Measurements from ENCODE around the gene SDK2.

Gene SDK2

DNA sequence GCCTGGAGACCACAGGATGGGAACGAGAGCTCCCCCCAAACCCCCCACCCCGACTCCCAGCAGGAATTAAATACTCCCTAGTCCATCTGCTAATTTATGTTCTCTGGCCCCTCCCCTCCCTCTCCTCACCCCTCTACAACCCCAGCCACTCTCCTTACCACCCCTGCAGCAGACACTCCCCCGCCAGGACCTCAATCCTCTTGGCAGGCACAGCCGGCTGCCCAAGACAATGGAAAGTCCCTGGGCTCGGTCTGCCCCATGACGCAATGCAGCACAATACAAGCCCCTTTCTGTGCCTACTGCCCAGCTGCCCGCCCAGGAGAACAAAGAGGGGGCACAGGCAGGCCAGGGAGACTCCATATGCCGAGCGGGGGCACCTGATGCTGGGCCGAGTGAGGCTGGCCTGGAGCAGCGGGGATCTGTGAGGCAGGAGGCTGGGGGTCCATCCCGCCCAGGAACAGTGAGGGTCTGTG, 302.2 kb downstream of the SDK2 start:
- Histone ChIP-seq H3K27ac (ENCODE audit: low read depth in 2 of 2, low read length in 2 of 2) (peak overlapping the region; percentile 44 to 61), H3K9me3 (ENCODE audit: control insufficient read depth in 2 of 2, low read length in 2 of 2) (no peaks in the 10 kb centered on the region), H3K27me3 (ENCODE audit: control insufficient read depth in 2 of 2, insufficient read depth in 2 of 2, low read length in 2 of 2) (no peaks in the 10 kb centered on the region), H3K36me3 (ENCODE audit: control insufficient read depth in 2 of 2, insufficient read depth in 2 of 2, low read length in 2 of 2) (no peaks in the 10 kb centered on the region), H3K4me3 (ENCODE audit: low read length in 2 of 2) (no peak overlapping the region), H3K4me1 (ENCODE audit: control insufficient read depth in 2 of 2, insufficient read depth in 2 of 2, low read length in 2 of 2) (peaks cover 4 to 5% of the 10 kb centered on the region in 2 donors), H3K9ac (ENCODE audit: low read depth in 1 of 2, low read length in 2 of 2) (no peak overlapping the region)

DNA sequence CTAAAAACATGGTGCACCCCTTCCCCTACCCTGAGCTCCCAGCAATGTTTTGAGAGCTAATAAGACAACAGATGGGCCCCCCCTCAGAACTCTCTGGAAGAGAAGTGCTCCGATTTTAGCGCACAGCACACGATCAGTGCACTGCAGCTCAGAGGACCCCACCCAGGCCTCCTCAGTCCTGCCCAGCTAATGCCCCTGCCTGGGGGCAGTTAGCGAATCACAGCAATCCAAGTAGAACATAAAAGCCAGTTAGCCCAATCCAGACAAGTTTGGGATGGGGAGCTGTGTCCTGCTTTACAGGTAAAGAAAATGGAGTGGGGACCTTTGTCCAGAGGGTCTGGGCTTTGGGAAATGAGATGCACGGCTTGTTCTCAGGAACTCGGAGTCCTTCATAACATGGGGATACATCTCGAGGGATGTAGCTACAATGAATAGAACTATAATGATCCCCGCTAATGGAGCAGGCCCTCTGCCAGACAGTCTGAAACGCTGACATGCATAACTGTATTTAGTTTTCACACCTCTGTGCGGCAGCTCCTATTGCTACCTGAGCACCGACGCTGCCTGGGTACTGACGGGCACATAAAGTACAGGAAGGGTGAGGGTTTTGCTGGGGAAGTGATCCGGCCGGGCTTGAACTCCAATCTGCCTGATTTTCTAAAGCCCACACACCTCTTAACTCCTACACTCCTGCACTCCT, 302.7 kb downstream of the SDK2 start:
- H3K4me3 ChIP-seq (ENCODE audit: low read length in 2 of 2) = no peak overlapping the region
- H3K36me3 ChIP-seq (ENCODE audit: control insufficient read depth in 2 of 2, insufficient read depth in 2 of 2, low read length in 2 of 2) = no peaks in the 10 kb centered on the region
- H3K27me3 ChIP-seq (ENCODE audit: control insufficient read depth in 2 of 2, insufficient read depth in 2 of 2, low read length in 2 of 2) = no peaks in the 10 kb centered on the region
- H3K9ac ChIP-seq (ENCODE audit: low read depth in 1 of 2, low read length in 2 of 2) = no peak overlapping the region
- H3K27ac ChIP-seq (ENCODE audit: low read depth in 2 of 2, low read length in 2 of 2) = peak overlapping the region in 1 of 2 donors; percentile 61
- H3K9me3 ChIP-seq (ENCODE audit: control insufficient read depth in 2 of 2, low read length in 2 of 2) = no peaks in the 10 kb centered on the region
- peaks cover 6 to 8% of the 10 kb centered on the region in 2 donors for H3K4me1 ChIP-seq (ENCODE audit: control insufficient read depth in 2 of 2, insufficient read depth in 2 of 2, low read length in 2 of 2)

DNA sequence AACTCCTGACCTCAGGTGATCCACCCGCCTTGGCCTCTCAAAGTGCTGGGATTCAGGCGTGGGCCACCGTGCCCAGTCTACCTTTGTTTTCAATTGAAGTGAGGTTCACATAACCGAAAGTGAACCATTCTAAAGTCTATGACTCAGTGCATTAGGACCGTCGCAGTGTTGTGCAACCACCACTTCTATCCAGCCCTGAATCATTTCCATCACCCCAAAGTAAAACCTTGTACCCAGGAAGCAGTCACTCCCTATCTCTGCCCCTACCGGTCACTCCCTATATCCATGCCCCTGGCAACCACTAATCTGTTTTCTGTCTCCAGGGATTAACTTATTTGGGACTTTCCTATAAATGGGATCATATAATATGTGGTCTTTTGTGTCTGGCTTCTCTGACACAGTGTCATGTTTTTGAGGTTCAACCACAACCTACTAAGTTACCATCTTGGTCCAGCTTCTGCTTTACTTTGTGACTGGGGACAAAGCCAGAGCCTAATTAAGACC, 304.1 kb downstream of the SDK2 start:
- Histone ChIP-seq H3K27ac (ENCODE audit: low read depth in 2 of 2, low read length in 2 of 2) (peak overlapping the region; percentile 35 to 36), H3K27me3 (ENCODE audit: control insufficient read depth in 2 of 2, insufficient read depth in 2 of 2, low read length in 2 of 2) (no peaks in the 10 kb centered on the region), H3K36me3 (ENCODE audit: control insufficient read depth in 2 of 2, insufficient read depth in 2 of 2, low read length in 2 of 2) (no peaks in the 10 kb centered on the region), H3K9me3 (ENCODE audit: control insufficient read depth in 2 of 2, low read length in 2 of 2) (no peaks in the 10 kb centered on the region), H3K4me3 (ENCODE audit: low read length in 2 of 2) (no peak overlapping the region), H3K4me1 (ENCODE audit: control insufficient read depth in 2 of 2, insufficient read depth in 2 of 2, low read length in 2 of 2) (peaks cover 16 to 18% of the 10 kb centered on the region in 2 donors), H3K9ac (ENCODE audit: low read depth in 1 of 2, low read length in 2 of 2) (no peak overlapping the region)

DNA sequence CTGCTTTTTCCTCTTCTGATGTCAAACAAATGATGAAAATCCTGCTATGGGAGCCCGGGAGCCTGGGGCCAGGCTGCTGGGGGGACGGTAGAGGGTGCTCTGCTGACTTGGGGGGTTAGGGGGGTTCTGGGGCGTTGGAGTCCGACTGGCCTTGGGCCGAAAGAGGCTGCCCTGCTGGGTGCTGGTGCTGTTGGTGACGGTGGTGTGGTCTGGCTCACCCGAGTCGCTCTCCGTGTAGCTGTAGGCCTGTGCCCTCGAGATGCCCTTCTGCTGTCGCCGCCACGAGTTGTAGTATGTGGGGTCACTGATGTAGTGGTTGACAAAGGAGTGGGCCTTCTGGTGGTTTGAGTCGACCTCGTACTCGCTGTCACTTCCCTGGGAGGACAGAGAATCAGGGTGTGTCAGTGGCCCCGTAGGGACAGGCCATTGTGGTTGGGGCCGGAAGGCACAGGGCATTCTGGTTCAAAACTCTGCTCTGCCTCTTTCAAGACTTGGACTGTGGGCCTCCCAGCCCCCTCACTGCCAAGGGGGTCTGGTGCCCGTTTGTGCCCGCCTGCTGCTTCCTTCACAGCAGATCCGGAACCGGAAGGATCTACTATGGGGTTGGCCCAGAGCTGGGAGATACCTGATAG, 305.6 kb downstream of the SDK2 start:
- Histone ChIP-seq H3K4me1 (ENCODE audit: control insufficient read depth in 2 of 2, insufficient read depth in 2 of 2, low read length in 2 of 2) (peaks cover 16 to 22% of the 10 kb centered on the region in 2 donors), H3K4me3 (ENCODE audit: low read length in 2 of 2) (no peak overlapping the region), H3K9ac (ENCODE audit: low read depth in 1 of 2, low read length in 2 of 2) (no peak overlapping the region), H3K27ac (ENCODE audit: low read depth in 2 of 2, low read length in 2 of 2) (peak overlapping the region; percentile 3 to 24), H3K9me3 (ENCODE audit: control insufficient read depth in 2 of 2, low read length in 2 of 2) (no peaks in the 10 kb centered on the region), H3K27me3 (ENCODE audit: control insufficient read depth in 2 of 2, insufficient read depth in 2 of 2, low read length in 2 of 2) (no peaks in the 10 kb centered on the region), H3K36me3 (ENCODE audit: control insufficient read depth in 2 of 2, insufficient read depth in 2 of 2, low read length in 2 of 2) (no peaks in the 10 kb centered on the region)

DNA sequence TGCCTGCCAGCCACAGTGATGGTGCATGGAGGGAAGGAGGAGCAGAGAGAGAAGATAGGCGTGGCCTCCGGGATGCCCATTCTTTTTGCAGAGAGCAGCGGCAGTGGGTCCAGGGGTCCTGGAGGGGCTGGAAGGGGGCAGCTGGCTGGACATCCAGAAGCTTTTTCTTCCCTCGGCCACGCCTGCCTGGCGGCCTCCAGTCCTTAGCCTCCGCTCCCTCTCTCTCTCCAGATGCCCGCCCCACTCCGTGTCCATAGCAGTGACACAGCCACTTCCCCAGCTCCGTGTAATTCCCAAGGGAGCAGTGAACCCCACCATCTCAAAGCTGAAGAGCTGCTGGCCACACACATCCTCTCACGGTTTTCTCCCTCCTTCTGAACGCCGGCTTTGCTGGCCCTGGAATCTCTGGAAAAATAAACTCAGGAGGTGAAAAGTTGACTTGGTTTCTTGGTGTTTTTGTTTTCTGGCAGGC, 306.2 kb downstream of the SDK2 start:
- Histone ChIP-seq H3K4me1 (ENCODE audit: control insufficient read depth in 2 of 2, insufficient read depth in 2 of 2, low read length in 2 of 2) (peaks cover 16 to 22% of the 10 kb centered on the region in 2 donors), H3K27ac (ENCODE audit: low read depth in 2 of 2, low read length in 2 of 2) (peak overlapping the region; percentile 3 to 24), H3K27me3 (ENCODE audit: control insufficient read depth in 2 of 2, insufficient read depth in 2 of 2, low read length in 2 of 2) (no peaks in the 10 kb centered on the region), H3K36me3 (ENCODE audit: control insufficient read depth in 2 of 2, insufficient read depth in 2 of 2, low read length in 2 of 2) (no peaks in the 10 kb centered on the region), H3K4me3 (ENCODE audit: low read length in 2 of 2) (no peak overlapping the region), H3K9me3 (ENCODE audit: control insufficient read depth in 2 of 2, low read length in 2 of 2) (no peaks in the 10 kb centered on the region), H3K9ac (ENCODE audit: low read depth in 1 of 2, low read length in 2 of 2) (no peak overlapping the region)

DNA sequence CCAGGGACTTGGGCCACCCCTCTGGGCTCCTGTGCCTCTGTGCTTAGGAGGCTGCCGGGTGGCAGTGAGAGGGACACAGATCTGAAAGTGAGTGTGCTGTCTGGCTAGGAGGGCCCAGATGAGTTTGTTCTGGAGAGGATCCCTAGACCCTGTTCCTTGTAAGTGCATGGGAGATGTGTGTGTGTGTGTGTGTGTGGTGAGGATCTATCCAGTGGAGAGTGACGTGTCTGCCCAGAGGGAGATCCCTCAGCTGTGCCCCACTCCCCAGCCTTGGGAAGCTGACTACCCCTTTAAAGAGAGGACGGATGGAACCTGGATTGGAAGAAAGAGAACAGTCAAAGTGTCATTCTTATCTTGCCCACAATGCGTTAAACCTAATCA, 306.9 kb downstream of the SDK2 start:
- no peaks in the 10 kb centered on the region for H3K36me3 ChIP-seq (ENCODE audit: control insufficient read depth in 2 of 2, insufficient read depth in 2 of 2, low read length in 2 of 2)
- H3K9me3 ChIP-seq (ENCODE audit: control insufficient read depth in 2 of 2, low read length in 2 of 2) = no peaks in the 10 kb centered on the region
- H3K4me1 ChIP-seq (ENCODE audit: control insufficient read depth in 2 of 2, insufficient read depth in 2 of 2, low read length in 2 of 2) = peaks cover 12 to 21% of the 10 kb centered on the region in 2 donors
- H3K9ac ChIP-seq (ENCODE audit: low read depth in 1 of 2, low read length in 2 of 2) = no peak overlapping the region
- no peaks in the 10 kb centered on the region for H3K27me3 ChIP-seq (ENCODE audit: control insufficient read depth in 2 of 2, insufficient read depth in 2 of 2, low read length in 2 of 2)
- H3K4me3 ChIP-seq (ENCODE audit: low read length in 2 of 2) = no peak overlapping the region
- H3K27ac ChIP-seq (ENCODE audit: low read depth in 2 of 2, low read length in 2 of 2) = no peak overlapping the region

DNA sequence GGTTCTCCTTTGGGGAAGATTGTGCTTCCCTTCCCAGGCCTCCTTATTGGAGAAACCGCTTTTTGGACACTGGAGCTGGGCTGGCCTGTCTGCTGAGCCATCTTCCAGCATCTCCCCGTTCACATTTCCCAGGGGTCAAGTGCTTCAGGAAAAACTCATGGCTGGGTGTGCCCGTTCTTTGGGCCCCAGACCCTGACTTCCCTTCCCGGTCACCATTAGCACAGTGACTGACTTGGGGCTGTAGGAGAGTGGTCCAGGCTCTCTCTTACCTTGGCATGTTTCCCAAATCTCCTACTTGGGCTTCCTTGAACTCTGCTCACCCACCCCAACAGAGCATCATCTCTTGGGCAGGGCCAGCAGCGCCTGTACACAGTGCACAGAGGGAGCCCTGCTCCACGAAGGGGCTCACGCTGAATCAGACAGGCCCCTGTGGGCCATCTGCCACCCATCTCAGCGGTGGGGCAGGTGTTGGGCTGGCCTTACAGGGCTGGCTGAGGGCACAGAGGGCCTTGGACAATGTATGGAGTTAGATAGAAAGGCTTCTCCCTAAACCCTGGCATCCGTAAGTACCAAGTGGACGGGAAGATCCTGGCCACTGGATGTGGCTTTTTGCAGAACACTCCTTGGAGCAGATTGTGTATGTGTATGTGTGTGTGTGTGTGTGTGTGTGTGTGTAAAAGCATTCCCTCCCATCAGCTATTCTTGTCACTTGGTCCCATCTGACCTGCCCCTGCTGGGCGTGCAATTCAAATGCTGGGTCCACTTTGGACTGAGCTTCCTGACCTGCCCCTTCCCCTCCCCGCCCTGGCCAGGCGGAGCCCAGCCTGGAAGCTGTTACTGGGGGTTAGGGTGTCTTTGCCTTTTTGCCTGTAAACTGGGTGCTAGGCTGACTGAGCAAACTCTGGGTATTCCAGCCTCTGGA, 307.6 kb downstream of the SDK2 start:
- Histone ChIP-seq H3K4me1 (ENCODE audit: control insufficient read depth in 2 of 2, insufficient read depth in 2 of 2, low read length in 2 of 2) (peaks cover 12 to 18% of the 10 kb centered on the region in 2 donors), H3K9me3 (ENCODE audit: control insufficient read depth in 2 of 2, low read length in 2 of 2) (no peaks in the 10 kb centered on the region), H3K27ac (ENCODE audit: low read depth in 2 of 2, low read length in 2 of 2) (no peak overlapping the region), H3K4me3 (ENCODE audit: low read length in 2 of 2) (no peak overlapping the region), H3K9ac (ENCODE audit: low read depth in 1 of 2, low read length in 2 of 2) (no peak overlapping the region), H3K36me3 (ENCODE audit: control insufficient read depth in 2 of 2, insufficient read depth in 2 of 2, low read length in 2 of 2) (no peaks in the 10 kb centered on the region), H3K27me3 (ENCODE audit: control insufficient read depth in 2 of 2, insufficient read depth in 2 of 2, low read length in 2 of 2) (no peaks in the 10 kb centered on the region)

DNA sequence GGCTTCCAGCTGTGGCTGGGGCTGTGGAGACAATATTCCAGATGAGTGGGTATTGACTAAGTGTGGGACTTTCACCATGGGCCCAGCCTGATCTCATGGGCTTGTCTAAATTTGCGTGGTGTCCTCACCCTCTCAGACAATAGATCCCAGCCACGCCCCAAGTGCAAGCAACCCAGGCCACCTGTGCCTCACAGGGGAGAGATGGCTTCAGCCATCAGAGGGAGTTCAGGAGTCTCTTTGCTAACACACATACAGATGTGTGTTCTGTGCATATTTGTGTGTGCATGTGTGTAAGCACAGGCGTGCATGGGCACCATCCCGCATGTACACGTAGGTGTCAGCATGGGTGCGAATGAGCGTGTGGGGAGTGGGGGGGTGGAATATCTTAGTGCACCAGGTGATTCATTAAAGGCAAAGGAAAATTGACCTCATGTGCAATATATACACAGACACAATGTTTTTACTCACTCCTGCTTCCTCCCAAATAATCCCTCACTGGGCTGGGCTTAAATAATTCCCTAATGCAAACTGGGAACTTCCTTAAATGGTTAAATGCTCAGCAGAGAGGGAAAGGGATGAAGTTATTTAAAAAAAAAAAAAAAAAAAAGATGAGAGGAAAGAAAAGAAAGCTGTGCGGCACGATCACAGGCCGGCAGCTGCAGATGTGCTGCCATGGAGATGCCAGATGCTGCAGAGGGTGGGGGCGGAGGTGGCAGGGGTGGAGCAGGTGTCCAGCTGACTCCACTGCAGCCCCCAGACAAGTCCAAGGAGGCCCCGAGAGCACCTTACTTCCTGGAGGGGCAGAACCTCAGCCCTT, 308.4 kb downstream of the SDK2 start:
- Histone ChIP-seq H3K4me1 (ENCODE audit: control insufficient read depth in 2 of 2, insufficient read depth in 2 of 2, low read length in 2 of 2) (peaks cover 12 to 18% of the 10 kb centered on the region in 2 donors), H3K9ac (ENCODE audit: low read depth in 1 of 2, low read length in 2 of 2) (peak overlapping the region in 1 of 2 donors; percentile 14), H3K27me3 (ENCODE audit: control insufficient read depth in 2 of 2, insufficient read depth in 2 of 2, low read length in 2 of 2) (no peaks in the 10 kb centered on the region), H3K27ac (ENCODE audit: low read depth in 2 of 2, low read length in 2 of 2) (peak overlapping the region; percentile 72 to 75), H3K36me3 (ENCODE audit: control insufficient read depth in 2 of 2, insufficient read depth in 2 of 2, low read length in 2 of 2) (no peaks in the 10 kb centered on the region), H3K4me3 (ENCODE audit: low read length in 2 of 2) (no peak overlapping the region), H3K9me3 (ENCODE audit: control insufficient read depth in 2 of 2, low read length in 2 of 2) (no peaks in the 10 kb centered on the region)

DNA sequence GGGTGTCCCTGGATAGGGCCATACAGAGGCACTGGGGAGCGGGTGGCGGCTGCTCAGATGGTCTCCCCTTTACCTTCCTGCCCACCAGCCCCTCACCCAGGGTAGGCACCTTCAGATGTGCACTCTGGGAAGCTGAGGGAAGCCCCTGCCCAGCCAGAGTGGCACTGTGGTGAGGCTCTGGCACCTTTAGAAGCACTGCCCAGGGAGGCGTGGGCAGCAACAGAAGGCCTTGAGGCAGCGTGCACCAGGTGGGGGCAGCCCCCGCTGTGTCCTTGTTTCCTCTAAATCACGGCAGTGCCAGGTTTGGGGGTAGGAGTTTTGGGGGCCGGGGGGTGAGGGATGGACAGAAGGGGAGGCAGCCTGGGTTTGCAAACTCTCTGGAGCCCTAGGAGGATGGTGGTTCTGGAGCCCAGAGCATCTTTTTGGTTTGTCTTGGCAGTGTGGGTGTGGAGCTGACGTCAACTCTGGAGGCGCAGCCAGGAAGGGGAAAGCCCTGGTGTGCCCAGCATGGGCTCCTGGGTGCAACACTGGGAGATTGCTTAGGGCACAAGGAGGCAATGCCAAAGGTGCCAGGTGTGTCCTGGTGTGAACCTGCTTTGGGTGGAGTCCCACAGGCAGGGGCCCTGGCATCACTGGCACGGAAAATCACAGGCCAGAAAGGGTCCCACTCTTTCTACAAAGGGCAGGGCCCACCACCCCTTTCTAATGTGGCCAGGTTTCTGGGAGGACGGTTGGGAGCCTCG, 309.3 kb downstream of the SDK2 start:
- no peak overlapping the region for H3K9ac ChIP-seq (ENCODE audit: low read depth in 1 of 2, low read length in 2 of 2)
- H3K27ac ChIP-seq (ENCODE audit: low read depth in 2 of 2, low read length in 2 of 2) = peak overlapping the region; percentile 72 to 75
- H3K27me3 ChIP-seq (ENCODE audit: control insufficient read depth in 2 of 2, insufficient read depth in 2 of 2, low read length in 2 of 2) = no peaks in the 10 kb centered on the region
- H3K36me3 ChIP-seq (ENCODE audit: control insufficient read depth in 2 of 2, insufficient read depth in 2 of 2, low read length in 2 of 2) = no peaks in the 10 kb centered on the region
- H3K4me3 ChIP-seq (ENCODE audit: low read length in 2 of 2) = no peak overlapping the region
- peaks cover 12 to 18% of the 10 kb centered on the region in 2 donors for H3K4me1 ChIP-seq (ENCODE audit: control insufficient read depth in 2 of 2, insufficient read depth in 2 of 2, low read length in 2 of 2)
- H3K9me3 ChIP-seq (ENCODE audit: control insufficient read depth in 2 of 2, low read length in 2 of 2) = no peaks in the 10 kb centered on the region
